Measurements from ENCODE around the gene NACC2. TPM values are rescaled to one million over a fixed set of nuclear protein-coding genes. Genes with fewer than 3 reads are reported as not detected.

Gene NACC2
- total and polyA plus RNA-seq, 2 donors (not counting 3 experiments of a cell fraction or from before 2014, with no cell fraction given) = 15.8 to 27.1 TPM

- no peak for FAIRE-seq
- ChIA-PET CTCF (interaction anchor here (1.1 to 4.1 kb wide), 3 partner anchors 11 to 143 kb away, joined by 3 to 29 read pairs (median 7); no protein-coding TSS in a partner anchor), POLR2A (no interaction called here)
- dilution Hi-C loops (cut with MboI; ENCODE audit: extremely low pct_ligation_motif_present, low sequenced_read_pairs) = no loop called here
- no peaks in the 10 kb centered on the region for H4K20me1 ChIP-seq (replicated peaks; ENCODE audit: control insufficient read depth, extremely low read depth, insufficient read depth, low read length)
- H3K4me2 ChIP-seq (ENCODE audit: insufficient read depth, low read length) = no peak overlapping the region
- H3K9ac ChIP-seq (replicated peaks; ENCODE audit: extremely low read depth, insufficient read depth, low read length) = no peak overlapping the region
- no peak overlapping the region for H3K27ac ChIP-seq (ENCODE audit: insufficient read depth, low read depth, low read length)
- DNase-seq (ENCODE audit: low read depth, low spot score) = no peak
- no peaks in the 10 kb centered on the region for H3K9me3 ChIP-seq (replicated peaks; ENCODE audit: control insufficient read depth, insufficient read depth, low read length)
- no peak for TF ChIP-seq GATA2 (IDR thresholded peaks at IDR 0.05; ENCODE audit: insufficient read depth, insufficient read length, low read depth, low read length)
- TF ChIP-seq POLR2AphosphoS5 (IDR thresholded peaks at IDR 0.05; ENCODE audit: insufficient read depth, low read depth, low read length) = no peak
- no peak for TF ChIP-seq MYC (IDR thresholded peaks at IDR 0.05; ENCODE audit: low read depth, low read length)
- no peak for TF ChIP-seq CTCF (IDR thresholded peaks at IDR 0.05; ENCODE audit: extremely low read depth in 1 of 2, insufficient read depth in 1 of 2, low read depth in 1 of 2, low read length in 2 of 2)
- TF ChIP-seq EZH2 (IDR thresholded peaks at IDR 0.05; ENCODE audit: borderline replicate concordance, low read depth, low read length, severe bottlenecking) = no peak
- TF ChIP-seq JUN (IDR thresholded peaks at IDR 0.05; ENCODE audit: borderline replicate concordance, insufficient read depth, insufficient read length, low read depth) = no peak
- TF ChIP-seq POLR2A (IDR thresholded peaks at IDR 0.05; ENCODE audit: low read depth, low read length) = no peak
- TF ChIP-seq FOS (IDR thresholded peaks at IDR 0.05; ENCODE audit: borderline replicate concordance, insufficient read depth, low read length) = no peak
- no peak for TF ChIP-seq MAX (IDR thresholded peaks at IDR 0.05; ENCODE audit: insufficient read depth, insufficient read length)
- H3K4me1 ChIP-seq (ENCODE audit: control insufficient read depth, extremely low read depth, insufficient read depth, low read length) = peaks cover 13% of the 10 kb centered on the region
- no peaks in the 10 kb centered on the region for H3K9me1 ChIP-seq (replicated peaks; ENCODE audit: control insufficient read depth, extremely low read depth, insufficient read depth, low read length)
- no peak overlapping the region for H3K4me3 ChIP-seq (replicated peaks in 1 of 3; ENCODE audit: insufficient read depth in 1 of 3, low read depth in 1 of 3, low read length in 3 of 3)
- H3K36me3 ChIP-seq (ENCODE audit: control insufficient read depth in 2 of 2, extremely low read depth in 1 of 2, insufficient read depth in 2 of 2, low read length in 2 of 2) = peaks cover 0 to 10% of the 10 kb centered on the region in 2 experiments
- H3K27me3 ChIP-seq (ENCODE audit: control insufficient read depth in 2 of 2, insufficient read depth in 2 of 2, low read length in 2 of 2) = no peaks in the 10 kb centered on the region
- intact Hi-C loops (cut with micrococcal nuclease) = no loop called here
- no peak overlapping the region for H2AFZ ChIP-seq (ENCODE audit: low read depth, low read length)
- peaks cover under 1% of the 10 kb centered on the region for H3K79me2 ChIP-seq (ENCODE audit: control insufficient read depth, insufficient read depth, low read length)
- BruUV-seq (replicated peaks) = no TSS peak
Measured at GRCh38 chr9:136111190-136111589, 16.1 kb upstream of the NACC2 start.
